Measurements from ENCODE around the gene DHRS7B. TPM values are rescaled to one million over a fixed set of nuclear protein-coding genes. Genes with fewer than 3 reads are reported as not detected.

DHRS7B gene
- polyA plus RNA-seq, 1 donor from 2014 or later = 35.8 TPM

Small RNA genes within 50 kb of the gene (small RNA-seq; reads per million reads assigned to genes)
- gene RN7SL426P = 0 reads per million in 3 experiments

Other genes starting within 250 kb of the DHRS7B start
- 269 and 274 TPM in 2 replicates for gene USP22, start 84.0 kb upstream of the DHRS7B start, polyA plus RNA-seq
- gene TMEM11, start 87.2 kb downstream of the DHRS7B start, polyA plus RNA-seq = 22.9 and 24.6 TPM in 2 replicates
- gene NATD1, start 126.4 kb downstream of the DHRS7B start, polyA plus RNA-seq = 2.5 and 2.8 TPM in 2 replicates
- gene MAP2K3, start 157.7 kb downstream of the DHRS7B start, polyA plus RNA-seq = 5.3 and 8.8 TPM in 2 replicates
- 1.3 and 2.7 TPM in 2 replicates for gene KCNJ12, start 249.4 kb downstream of the DHRS7B start, polyA plus RNA-seq